ENCODE results near the gene ACAP2. TPM values are rescaled to one million over a fixed set of nuclear protein-coding genes. Genes with fewer than 3 reads are reported as not detected.

ACAP2 gene
- total RNA-seq, 4 donors from 2014 or later: 38.3 to 66.0 (median 49.2) TPM

DNA sequence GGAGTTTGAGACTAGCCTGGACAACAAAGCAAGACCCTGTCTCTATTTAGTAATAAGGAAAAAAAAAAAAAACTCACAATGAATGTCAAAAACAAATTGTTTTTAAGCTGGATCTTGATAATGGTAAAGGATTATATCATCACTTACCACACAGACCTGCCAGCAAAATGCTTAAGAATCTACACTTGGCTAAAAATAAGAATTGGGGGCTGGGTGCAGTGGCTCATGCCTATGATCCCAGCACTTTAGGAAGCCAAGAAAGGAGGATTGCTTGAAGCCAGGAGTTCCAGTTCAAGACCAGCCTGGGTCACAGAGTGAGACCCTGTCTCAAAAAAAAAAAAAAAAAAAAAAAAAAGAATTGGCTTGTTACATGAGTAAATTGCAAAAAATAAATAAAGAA, 31.0 kb downstream of the ACAP2 start:
- no peak overlapping the region for H3K4me3 ChIP-seq
- TF ChIP-seq POLR2AphosphoS5 (IDR thresholded peaks at IDR 0.05) (no peak), POLR2A (IDR thresholded peaks at IDR 0.05) (no peak), EP300 (IDR thresholded peaks at IDR 0.05) (no peak)
- TF ChIP-seq, protein P1, sequence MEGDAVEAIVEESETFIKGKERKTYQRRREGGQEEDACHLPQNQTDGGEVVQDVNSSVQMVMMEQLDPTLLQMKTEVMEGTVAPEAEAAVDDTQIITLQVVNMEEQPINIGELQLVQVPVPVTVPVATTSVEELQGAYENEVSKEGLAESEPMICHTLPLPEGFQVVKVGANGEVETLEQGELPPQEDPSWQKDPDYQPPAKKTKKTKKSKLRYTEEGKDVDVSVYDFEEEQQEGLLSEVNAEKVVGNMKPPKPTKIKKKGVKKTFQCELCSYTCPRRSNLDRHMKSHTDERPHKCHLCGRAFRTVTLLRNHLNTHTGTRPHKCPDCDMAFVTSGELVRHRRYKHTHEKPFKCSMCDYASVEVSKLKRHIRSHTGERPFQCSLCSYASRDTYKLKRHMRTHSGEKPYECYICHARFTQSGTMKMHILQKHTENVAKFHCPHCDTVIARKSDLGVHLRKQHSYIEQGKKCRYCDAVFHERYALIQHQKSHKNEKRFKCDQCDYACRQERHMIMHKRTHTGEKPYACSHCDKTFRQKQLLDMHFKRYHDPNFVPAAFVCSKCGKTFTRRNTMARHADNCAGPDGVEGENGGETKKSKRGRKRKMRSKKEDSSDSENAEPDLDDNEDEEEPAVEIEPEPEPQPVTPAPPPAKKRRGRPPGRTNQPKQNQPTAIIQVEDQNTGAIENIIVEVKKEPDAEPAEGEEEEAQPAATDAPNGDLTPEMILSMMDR (IDR thresholded peaks at IDR 0.05): no peak
- no peak overlapping the region for H3K27ac ChIP-seq
- H3K4me1 ChIP-seq: peaks cover 0 to 4% (median 0%) of the 10 kb centered on the region in 3 donors
- no peaks in the 10 kb centered on the region for H3K36me3 ChIP-seq
- H3K9me3 ChIP-seq: no peaks in the 10 kb centered on the region
- ATAC-seq: no peak
- no peaks in the 10 kb centered on the region for H3K27me3 ChIP-seq

- H3K27ac ChIP-seq: no peak overlapping the region
- no peaks in the 10 kb centered on the region for H3K9me3 ChIP-seq
- no peak for ATAC-seq
- H3K4me3 ChIP-seq: no peak overlapping the region
- no peaks in the 10 kb centered on the region for H3K27me3 ChIP-seq
- H3K4me1 ChIP-seq: peaks cover 0 to 10% (median 0%) of the 10 kb centered on the region in 3 donors
- TF ChIP-seq, protein P1 (IDR thresholded peaks at IDR 0.05): no peak
- TF ChIP-seq EP300 (IDR thresholded peaks at IDR 0.05) (no peak), POLR2AphosphoS5 (IDR thresholded peaks at IDR 0.05) (no peak), POLR2A (IDR thresholded peaks at IDR 0.05) (no peak)
- WGBS, 2 donors (ENCODE audit: low coverage in 1 of 2): 90 to 97% methylated on average over 4 of the region's 4 CpGs
- no peaks in the 10 kb centered on the region for H3K36me3 ChIP-seq
Measured at GRCh38 chr3:195410546-195410945, 32.3 kb downstream of the ACAP2 start.

DNA sequence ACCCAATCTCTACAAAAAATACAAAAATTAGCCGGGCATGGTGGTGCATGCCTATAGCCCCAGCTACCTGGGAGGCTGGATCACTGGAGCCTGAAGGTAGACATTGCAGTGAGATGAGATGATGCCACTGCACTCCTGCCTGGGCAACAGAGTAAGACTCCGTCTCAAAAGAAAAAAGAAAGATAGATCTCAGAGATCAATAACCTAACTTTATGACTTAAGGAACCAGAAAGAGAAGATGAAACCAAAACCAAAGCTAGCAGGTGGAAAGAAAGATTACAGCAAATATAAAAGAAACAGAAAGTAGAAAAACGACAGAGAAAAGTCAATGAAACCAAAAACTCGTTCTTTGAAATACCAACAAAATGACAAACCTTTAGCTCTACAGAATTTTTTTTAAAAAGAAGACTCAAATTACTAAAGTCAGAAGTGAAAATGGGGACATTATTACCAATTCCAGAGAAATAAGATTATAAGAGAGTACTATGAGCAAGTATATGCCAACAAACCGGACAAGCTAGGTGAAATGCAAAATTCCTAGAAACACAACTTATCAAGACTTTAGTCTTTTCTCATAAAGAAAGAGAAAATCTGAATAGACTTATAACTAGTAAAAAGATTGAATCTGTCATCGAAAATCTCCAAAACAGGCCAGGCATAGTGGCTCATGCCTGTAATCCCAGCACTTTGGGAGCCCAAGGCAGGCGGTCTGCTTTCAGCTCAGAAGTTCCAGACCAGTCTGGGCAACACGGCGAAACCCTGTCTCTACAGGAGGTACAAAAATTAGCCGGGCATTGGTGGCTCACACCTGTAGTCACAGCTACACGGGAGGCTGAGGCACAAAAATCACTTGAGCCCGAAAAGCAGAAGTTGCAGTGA, 35.0 kb downstream of the ACAP2 start:
- WGBS, 2 donors (ENCODE audit: low coverage in 1 of 2): 95 to 99% methylated on average over 9 to 12 of the region's 12 CpGs
- Histone ChIP-seq H3K36me3 (no peaks in the 10 kb centered on the region), H3K9me3 (no peaks in the 10 kb centered on the region), H3K27ac (no peak overlapping the region), H3K27me3 (no peaks in the 10 kb centered on the region), H3K4me3 (no peak overlapping the region), H3K4me1 (peaks cover 0 to 10% (median 0%) of the 10 kb centered on the region in 3 donors)
- TF ChIP-seq POLR2A (IDR thresholded peaks at IDR 0.05) (no peak), EP300 (IDR thresholded peaks at IDR 0.05) (no peak)
- TF ChIP-seq, protein P1 (IDR thresholded peaks at IDR 0.05): no peak
- no peak for ATAC-seq

GRCh38 chr3:195405651-195406050, 37.2 kb downstream of the ACAP2 start:
- ATAC-seq: no peak
- WGBS, 2 donors (ENCODE audit: low coverage in 1 of 2): 83 to 88% methylated on average over 1 to 2 of the region's 2 CpGs
- Histone ChIP-seq H3K27ac (no peak overlapping the region), H3K9me3 (no peaks in the 10 kb centered on the region), H3K27me3 (no peaks in the 10 kb centered on the region), H3K4me1 (peaks cover 0 to 18% (median 0%) of the 10 kb centered on the region in 3 donors), H3K36me3 (no peaks in the 10 kb centered on the region), H3K4me3 (no peak overlapping the region)
- TF ChIP-seq POLR2A (IDR thresholded peaks at IDR 0.05) (no peak), EP300 (IDR thresholded peaks at IDR 0.05) (no peak), POLR2AphosphoS5 (IDR thresholded peaks at IDR 0.05) (no peak)
- TF ChIP-seq, protein P1 (IDR thresholded peaks at IDR 0.05): no peak

DNA sequence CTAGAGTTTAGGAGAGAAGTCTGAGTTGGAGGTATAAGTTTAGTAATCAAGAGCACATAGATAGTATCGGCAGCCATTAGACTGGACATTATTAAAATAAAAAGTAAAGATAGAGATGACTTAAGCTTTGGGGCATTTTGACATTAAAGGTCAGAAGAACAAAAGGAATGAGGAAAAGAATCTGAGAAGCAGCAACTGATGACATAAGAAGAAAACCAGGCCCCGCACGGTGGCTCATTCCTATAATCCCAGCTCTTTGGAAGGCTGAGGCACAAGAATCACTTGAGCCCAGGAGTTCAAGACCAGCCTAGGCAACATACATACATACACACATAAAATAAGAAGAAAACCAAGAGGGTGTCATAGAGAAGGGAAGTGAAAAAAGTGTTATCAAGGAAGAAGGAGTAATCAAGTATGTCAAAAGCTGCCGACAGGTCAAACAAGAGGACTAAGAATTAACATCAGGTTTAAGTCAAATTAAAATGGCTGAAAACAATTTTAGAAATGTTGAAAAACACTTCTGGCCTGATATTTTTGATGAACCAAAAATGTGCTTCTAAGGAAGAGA, 38.9 kb downstream of the ACAP2 start:
- WGBS, 2 donors (ENCODE audit: low coverage in 1 of 2): 65 to 69% methylated on average over 4 of the region's 4 CpGs
- H3K4me1 ChIP-seq: peaks cover 0 to 18% (median 0%) of the 10 kb centered on the region in 3 donors
- H3K36me3 ChIP-seq: no peaks in the 10 kb centered on the region
- no peak for ATAC-seq
- no peaks in the 10 kb centered on the region for H3K9me3 ChIP-seq
- H3K27me3 ChIP-seq: no peaks in the 10 kb centered on the region
- no peak overlapping the region for H3K27ac ChIP-seq
- H3K4me3 ChIP-seq: no peak overlapping the region
- TF ChIP-seq EP300 (IDR thresholded peaks at IDR 0.05) (no peak), POLR2A (IDR thresholded peaks at IDR 0.05) (no peak), POLR2AphosphoS5 (IDR thresholded peaks at IDR 0.05) (no peak)
- TF ChIP-seq, protein P1 (IDR thresholded peaks at IDR 0.05): no peak

Measured in gastroesophageal sphincter (tissue), 4 donors.